Breast epithelium (tissue), 4 donors: ENCODE results near the gene NABP1. TPM values are rescaled to one million over a fixed set of nuclear protein-coding genes. Genes with fewer than 3 reads are reported as not detected.
"Not testable (repeated sequence)": the region's sequence is repeated elsewhere in the genome, so short reads cannot be mapped to it uniquely, and the experiment has no call there.

Source experiments
- DNase-seq, 2 donors: peaks; one replicate each; pipeline ENCODE4 v3.0.0-alpha.2; 2019; ENCODE audit warnings: low spot score in 2 of 2
- H3K27ac ChIP-seq, 2 donors: fragments of 200-600 bp; sonication (generic) in 1 of 2; one replicate each; pipeline ENCODE4 v1.5.1; 2016 to 2019; ENCODE audit warnings: mild to moderate bottlenecking in 1 of 2
- H3K27me3 ChIP-seq, 2 donors: fragments of 200-600 bp; sonication (generic) in 1 of 2; one replicate each; pipeline versions ENCODE4 v1.5.1 to v1.6.0; 2017 to 2019; ENCODE audit warnings: control low read depth in 1 of 2, mild to moderate bottlenecking in 1 of 2
- H3K36me3 ChIP-seq: fragments of 200-600 bp; one replicate; pipeline ENCODE4 v1.5.1; 2019
- H3K4me1 ChIP-seq, 2 donors: fragments of 200-600 bp; sonication (generic); one replicate each; pipeline ENCODE4 v1.5.1; 2016 to 2019; ENCODE audit warnings: control low read depth in 1 of 2
- H3K4me3 ChIP-seq, 3 donors: fragments of 200-600 bp; sonication (generic); 1 replicate in 2 of 3; 2 replicates in 1 of 3; pipeline ENCODE4 v1.5.1; 2016 to 2019; ENCODE audit warnings: mild to moderate bottlenecking in 3 of 3, moderate library complexity in 2 of 3
- H3K9me3 ChIP-seq, 2 donors: fragments of 200-600 bp; sonication (generic) in 1 of 2; one replicate each; pipeline ENCODE4 v1.5.1; 2016 to 2019; ENCODE audit warnings: control low read depth in 1 of 2
- POLR2A ChIP-seq: fragments of 450-650 bp; IDR thresholded peaks from one replicate; pipeline ENCODE4 v1.6.1; 2016; ENCODE audit warnings: antibody characterized with exemption, mild to moderate bottlenecking, moderate library complexity
- POLR2AphosphoS5 ChIP-seq, 3 donors: sonication (generic); formaldehyde crosslinking; IDR thresholded peaks; one replicate each; pipeline ENCODE4 v1.6.1; 2017; ENCODE audit warnings: antibody characterized with exemption in 3 of 3
- intact Hi-C: fragments of 100-400 bp; cut with DNase I; formaldehyde crosslinking; loops from one replicate; pipeline ENCODE4 v1.15.1; 2023; ENCODE audit warnings: low total_unique reads
- total RNA-seq, 3 donors: library from RNA; depleted of rRNA; stranded (reverse); fragments of >200 nt; gene quantifications; one replicate each; pipeline ENCODE4 v1.1.0, GENCODE V29; 2016
- TF ChIP-seq, protein P1 (sequence below), 3 donors: fragments of 450-650 bp; IDR thresholded peaks; one replicate each; pipeline ENCODE4 v1.5.1; 2016 to 2017; ENCODE audit warnings: antibody characterized with exemption in 3 of 3, mild to moderate bottlenecking in 3 of 3, moderate library complexity in 3 of 3

NABP1 gene
- total RNA-seq, 3 donors from 2014 or later = 34.4 to 44.9 (median 37.8) TPM

GRCh38 chr2:191638079-191638801 lies 39.7 kb upstream of the NABP1 start:
- TF ChIP-seq POLR2AphosphoS5 (IDR thresholded peaks at IDR 0.05) = no peak
- TF ChIP-seq, protein P1, sequence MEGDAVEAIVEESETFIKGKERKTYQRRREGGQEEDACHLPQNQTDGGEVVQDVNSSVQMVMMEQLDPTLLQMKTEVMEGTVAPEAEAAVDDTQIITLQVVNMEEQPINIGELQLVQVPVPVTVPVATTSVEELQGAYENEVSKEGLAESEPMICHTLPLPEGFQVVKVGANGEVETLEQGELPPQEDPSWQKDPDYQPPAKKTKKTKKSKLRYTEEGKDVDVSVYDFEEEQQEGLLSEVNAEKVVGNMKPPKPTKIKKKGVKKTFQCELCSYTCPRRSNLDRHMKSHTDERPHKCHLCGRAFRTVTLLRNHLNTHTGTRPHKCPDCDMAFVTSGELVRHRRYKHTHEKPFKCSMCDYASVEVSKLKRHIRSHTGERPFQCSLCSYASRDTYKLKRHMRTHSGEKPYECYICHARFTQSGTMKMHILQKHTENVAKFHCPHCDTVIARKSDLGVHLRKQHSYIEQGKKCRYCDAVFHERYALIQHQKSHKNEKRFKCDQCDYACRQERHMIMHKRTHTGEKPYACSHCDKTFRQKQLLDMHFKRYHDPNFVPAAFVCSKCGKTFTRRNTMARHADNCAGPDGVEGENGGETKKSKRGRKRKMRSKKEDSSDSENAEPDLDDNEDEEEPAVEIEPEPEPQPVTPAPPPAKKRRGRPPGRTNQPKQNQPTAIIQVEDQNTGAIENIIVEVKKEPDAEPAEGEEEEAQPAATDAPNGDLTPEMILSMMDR (IDR thresholded peaks at IDR 0.05) = no peak
- no peak for TF ChIP-seq POLR2A
- no peaks in the 10 kb centered on the region for H3K9me3 ChIP-seq
- H3K4me3 ChIP-seq = no peak overlapping the region
- no peaks in the 10 kb centered on the region for H3K4me1 ChIP-seq
- no peaks in the 10 kb centered on the region for H3K27me3 ChIP-seq
- intact Hi-C loops = no loop called here
- no peaks in the 10 kb centered on the region for H3K36me3 ChIP-seq
- peak overlapping the region; percentile 34 to 50 for H3K27ac ChIP-seq
- no peak for DNase-seq

DNA sequence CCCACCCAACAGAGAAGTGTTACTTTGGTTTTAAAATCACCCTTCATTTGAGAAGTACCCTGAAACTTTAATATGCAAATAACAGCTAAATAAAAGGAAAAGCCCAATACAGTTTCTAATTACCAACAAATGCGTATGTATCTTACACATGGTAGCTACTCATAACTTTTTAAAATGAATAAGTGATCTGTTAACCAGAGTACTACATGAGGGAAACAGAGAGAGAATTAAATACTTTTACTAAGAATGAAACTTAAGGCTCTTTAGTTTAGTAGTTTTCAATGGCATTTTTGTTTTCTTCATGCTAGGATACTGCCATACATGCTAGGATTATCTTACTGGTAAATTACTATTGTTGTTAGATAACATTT lies 39.1 kb upstream of the NABP1 start:
- no peak overlapping the region for H3K4me3 ChIP-seq
- H3K9me3 ChIP-seq = no peaks in the 10 kb centered on the region
- no peaks in the 10 kb centered on the region for H3K4me1 ChIP-seq
- no peaks in the 10 kb centered on the region for H3K27me3 ChIP-seq
- intact Hi-C loops = no loop called here
- no peaks in the 10 kb centered on the region for H3K36me3 ChIP-seq
- no peak for DNase-seq
- no peak for TF ChIP-seq POLR2AphosphoS5 (IDR thresholded peaks at IDR 0.05)
- TF ChIP-seq POLR2A = no peak
- H3K27ac ChIP-seq = peak overlapping the region in 1 of 2 donors; percentile 50

DNA sequence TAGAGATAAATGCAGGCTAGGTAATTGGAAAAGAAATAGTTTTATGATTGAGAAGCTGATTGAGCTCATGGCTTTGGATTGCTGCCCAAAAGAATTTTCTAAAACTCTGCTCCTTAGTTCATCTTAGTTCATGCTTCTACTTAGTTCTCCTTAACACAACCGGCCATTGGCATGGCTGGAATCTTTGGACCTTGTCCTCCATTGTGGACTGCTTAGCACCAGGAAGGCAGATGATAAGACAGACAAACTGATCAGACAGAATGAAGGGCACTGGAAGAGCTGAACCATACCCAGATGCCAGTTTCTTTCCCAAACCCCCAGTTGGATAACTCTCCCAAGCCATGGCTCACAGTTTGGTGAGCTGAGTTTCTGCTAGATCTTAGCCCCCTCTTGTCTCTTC lies 36.3 kb upstream of the NABP1 start:
- H3K9me3 ChIP-seq = no peaks in the 10 kb centered on the region
- no peak for DNase-seq
- intact Hi-C loops = loop anchor here (10.0 kb wide), 1 partner anchor 1863 kb away; no protein-coding TSS in a partner anchor
- no peak for TF ChIP-seq POLR2AphosphoS5 (IDR thresholded peaks at IDR 0.05)
- no peak for TF ChIP-seq POLR2A
- TF ChIP-seq, protein P1 (IDR thresholded peaks at IDR 0.05) = no peak
- no peak overlapping the region for H3K27ac ChIP-seq
- no peaks in the 10 kb centered on the region for H3K4me1 ChIP-seq
- no peaks in the 10 kb centered on the region for H3K27me3 ChIP-seq
- H3K36me3 ChIP-seq = no peaks in the 10 kb centered on the region
- H3K4me3 ChIP-seq = no peak overlapping the region

- DNase-seq = no peak
- intact Hi-C loops = loop anchor here (10.0 kb wide), 1 partner anchor 1862 kb away; no protein-coding TSS in a partner anchor
- Histone ChIP-seq H3K36me3 (no peaks in the 10 kb centered on the region), H3K9me3 (no peaks in the 10 kb centered on the region), H3K27me3 (no peaks in the 10 kb centered on the region), H3K4me1 (no peaks in the 10 kb centered on the region), H3K4me3 (no peak overlapping the region), H3K27ac (no peak overlapping the region)
- no peak for TF ChIP-seq POLR2A
These were observed 35.4 kb upstream of the NABP1 start for GRCh38 chr2:191642541-191642940.

DNA sequence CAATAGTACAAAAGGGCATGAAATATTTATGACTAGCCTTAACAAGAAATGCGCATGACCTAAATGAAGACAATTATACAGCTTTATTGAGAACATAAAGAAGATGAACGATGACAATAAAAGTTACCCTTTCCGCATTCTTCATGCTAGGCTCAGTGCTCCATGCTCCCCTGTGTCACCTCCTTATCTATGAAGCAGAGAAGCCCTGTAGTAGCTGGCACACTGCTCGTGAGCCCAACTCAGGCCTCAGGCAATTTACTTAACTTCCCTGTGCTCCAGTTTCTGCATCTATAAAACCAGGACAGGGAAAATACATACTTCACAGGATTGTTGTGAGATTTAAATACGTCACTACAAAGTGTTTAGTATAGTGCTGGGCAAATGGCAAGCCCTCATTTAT lies 34.5 kb upstream of the NABP1 start:
- TF ChIP-seq, protein P1 (IDR thresholded peaks at IDR 0.05) = no peak
- TF ChIP-seq POLR2A = no peak
- TF ChIP-seq POLR2AphosphoS5 (IDR thresholded peaks at IDR 0.05) = no peak
- intact Hi-C loops = loop anchor here (10.0 kb wide), 1 partner anchor 1861 kb away; no protein-coding TSS in a partner anchor
- H3K36me3 ChIP-seq = no peaks in the 10 kb centered on the region
- H3K27me3 ChIP-seq = no peaks in the 10 kb centered on the region
- no peaks in the 10 kb centered on the region for H3K4me1 ChIP-seq
- no peak overlapping the region for H3K4me3 ChIP-seq
- no peak for DNase-seq
- H3K9me3 ChIP-seq = no peaks in the 10 kb centered on the region
- H3K27ac ChIP-seq = no peak overlapping the region

DNA sequence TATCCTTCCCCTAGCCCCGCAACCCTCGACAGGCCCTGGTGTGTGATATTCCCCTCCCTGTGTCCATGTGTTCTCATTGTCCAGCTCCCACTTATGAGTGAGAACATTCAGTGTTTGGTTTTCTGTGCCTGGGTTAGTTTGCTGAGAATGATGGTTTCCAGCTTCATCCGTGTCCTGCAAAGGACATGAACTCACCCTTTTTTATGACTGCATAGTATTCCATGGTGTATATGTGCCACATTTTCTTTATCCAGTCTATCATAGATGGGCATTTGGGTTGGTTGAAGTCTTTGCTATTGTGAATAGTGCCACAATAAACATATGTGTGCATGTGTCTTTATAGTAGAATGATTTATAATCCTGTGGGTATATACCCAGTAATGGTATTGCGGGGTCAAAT lies 33.3 kb upstream of the NABP1 start:
- not testable (repeated sequence) for H3K4me3 ChIP-seq, H3K27ac ChIP-seq, H3K27me3 ChIP-seq, H3K36me3 ChIP-seq, H3K4me1 ChIP-seq, DNase-seq, H3K9me3 ChIP-seq
- intact Hi-C loops = loop anchor here (10.0 kb wide), 1 partner anchor 1860 kb away; no protein-coding TSS in a partner anchor
